GM21825 (cell line): ENCODE data around the gene DSCAML1.
"Not testable (repeated sequence)": the region's sequence is repeated elsewhere in the genome, so short reads cannot be mapped to it uniquely, and the experiment has no call there.

ENCODE experiments used
- ATAC-seq: cut with Tn5 transposase; IDR thresholded peaks from one replicate; pipeline ENCODE4 v1.9.1; 2021; ENCODE audit warnings: mild to moderate bottlenecking, moderate library complexity; ENCODE audit not compliant: unreplicated experiment

DSCAML1 gene

DNA sequence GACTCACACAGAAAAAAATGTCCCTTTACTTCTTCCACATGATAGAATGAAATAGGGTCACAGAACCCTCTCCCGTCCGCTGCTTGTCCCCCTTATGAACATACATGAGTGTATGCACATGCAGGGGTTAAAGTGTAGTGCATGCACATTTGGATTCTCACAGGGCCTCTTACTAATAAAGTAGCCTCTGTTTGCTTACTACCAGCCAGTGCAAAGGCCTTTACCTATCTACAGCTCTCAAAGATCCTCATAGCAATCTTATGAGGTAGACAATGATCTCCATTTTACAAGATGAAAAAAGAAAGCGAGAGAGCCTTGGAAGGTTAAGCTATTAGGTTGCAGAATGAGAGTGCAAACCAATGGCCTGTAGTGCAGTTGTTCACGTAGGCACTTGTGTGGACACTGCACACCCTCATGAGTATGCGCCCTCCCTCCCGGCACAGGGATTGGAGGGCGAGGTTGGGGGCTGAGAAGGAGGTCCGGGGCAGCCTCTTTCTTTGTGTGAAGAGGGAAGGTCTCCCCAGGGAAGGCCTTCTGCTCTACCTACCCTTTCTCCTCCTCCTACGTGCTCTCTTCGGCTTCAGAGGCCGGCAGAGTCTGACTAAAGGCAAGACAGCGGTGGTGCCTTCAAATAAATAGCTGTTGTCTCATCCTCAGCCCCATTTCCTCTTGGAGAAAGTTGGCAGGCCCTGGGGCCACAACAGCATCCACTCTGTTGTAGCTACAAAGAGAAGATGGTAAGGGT, 378.1 kb downstream of the DSCAML1 start:
- no peak for ATAC-seq

DNA sequence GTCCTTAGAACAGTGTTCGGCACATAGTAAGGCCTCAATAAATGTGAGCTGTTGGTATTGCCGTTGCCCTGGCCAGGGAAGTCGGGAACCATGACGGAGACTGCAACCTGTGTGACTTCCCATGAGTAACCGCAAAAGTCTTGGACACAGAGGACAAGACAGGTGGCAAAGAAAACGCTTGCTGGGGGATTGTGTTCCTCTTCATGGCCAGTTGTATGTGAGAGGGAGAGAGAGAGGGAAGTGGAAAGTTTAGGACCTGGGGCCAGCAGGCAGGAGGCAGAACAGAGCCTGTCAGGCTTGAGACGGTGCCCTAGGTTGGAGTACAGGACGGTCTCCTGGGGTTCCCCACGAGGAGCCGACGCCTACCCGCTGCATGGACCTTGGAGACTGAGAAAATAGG, 379.2 kb downstream of the DSCAML1 start:
- no peak for ATAC-seq

DNA sequence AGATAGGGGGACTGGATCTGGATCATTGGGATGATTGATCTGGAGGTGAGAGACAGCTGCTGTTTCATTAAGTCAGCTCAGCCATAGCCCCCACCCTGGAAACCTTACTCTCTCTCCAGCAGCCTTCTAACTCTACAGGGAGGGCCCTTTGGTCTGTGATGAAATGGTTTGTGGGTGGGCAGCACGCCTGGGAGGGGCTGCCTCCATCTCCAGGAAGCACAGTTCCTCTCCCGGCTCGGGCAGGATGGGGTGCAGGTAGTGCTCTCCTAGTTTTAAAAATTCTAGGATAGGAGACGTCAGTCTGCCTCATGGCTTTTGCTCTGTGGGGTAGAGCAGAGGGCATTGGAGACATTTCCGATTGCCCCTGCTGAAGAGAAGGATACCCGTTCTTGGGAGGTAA, 379.7 kb downstream of the DSCAML1 start:
- ATAC-seq = no peak

GRCh38 chr11:117415358-117415896, 381.6 kb downstream of the DSCAML1 start:
- ATAC-seq = no peak

GRCh38 chr11:117414724-117415123, 382.3 kb downstream of the DSCAML1 start:
- no peak for ATAC-seq

DNA sequence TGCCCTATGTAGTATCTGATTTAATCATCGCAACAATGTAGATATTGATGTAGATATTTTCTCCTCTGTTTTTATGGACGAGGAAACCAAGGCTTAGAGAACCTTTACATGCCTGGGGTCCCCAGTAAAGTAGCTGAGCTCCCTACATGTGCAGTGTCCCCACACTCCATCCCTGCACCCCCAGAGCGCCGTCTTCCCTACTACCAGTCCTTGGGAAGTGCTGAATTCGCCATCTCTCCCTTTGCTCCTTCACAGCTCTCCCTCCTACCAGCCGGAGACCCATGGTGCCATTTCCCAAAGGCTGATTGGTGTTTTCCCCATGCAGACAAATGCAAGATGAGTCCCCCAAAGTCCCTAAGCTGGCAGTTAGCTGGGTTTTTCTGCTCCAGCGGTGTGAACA, 383.4 kb downstream of the DSCAML1 start:
- no peak for ATAC-seq

- no peak for ATAC-seq
These were observed 384.3 kb downstream of the DSCAML1 start for GRCh38 chr11:117412653-117413275.

DNA sequence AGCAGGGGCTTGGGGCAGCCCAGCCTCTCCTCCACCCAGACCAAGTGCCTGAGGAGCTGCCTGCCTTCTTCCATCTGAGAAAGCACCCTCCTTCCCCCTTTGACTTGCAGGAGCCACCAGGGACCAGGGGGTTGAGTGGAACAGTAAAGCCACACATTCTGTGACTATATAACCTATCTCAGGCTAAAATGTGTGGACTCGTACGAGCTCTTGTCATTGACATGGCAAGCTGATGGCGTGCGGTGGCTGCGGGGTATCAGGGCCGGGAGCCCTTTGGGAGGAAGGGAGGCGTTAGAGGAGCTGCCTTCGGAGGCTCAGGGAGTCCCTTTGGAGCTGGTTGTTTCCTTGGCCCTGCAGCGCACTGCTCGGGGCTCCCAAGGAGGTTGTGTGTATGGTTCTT, 384.8 kb downstream of the DSCAML1 start:
- no peak for ATAC-seq

- no peak for ATAC-seq
These were observed 385.3 kb downstream of the DSCAML1 start for GRCh38 chr11:117411736-117412135.

DNA sequence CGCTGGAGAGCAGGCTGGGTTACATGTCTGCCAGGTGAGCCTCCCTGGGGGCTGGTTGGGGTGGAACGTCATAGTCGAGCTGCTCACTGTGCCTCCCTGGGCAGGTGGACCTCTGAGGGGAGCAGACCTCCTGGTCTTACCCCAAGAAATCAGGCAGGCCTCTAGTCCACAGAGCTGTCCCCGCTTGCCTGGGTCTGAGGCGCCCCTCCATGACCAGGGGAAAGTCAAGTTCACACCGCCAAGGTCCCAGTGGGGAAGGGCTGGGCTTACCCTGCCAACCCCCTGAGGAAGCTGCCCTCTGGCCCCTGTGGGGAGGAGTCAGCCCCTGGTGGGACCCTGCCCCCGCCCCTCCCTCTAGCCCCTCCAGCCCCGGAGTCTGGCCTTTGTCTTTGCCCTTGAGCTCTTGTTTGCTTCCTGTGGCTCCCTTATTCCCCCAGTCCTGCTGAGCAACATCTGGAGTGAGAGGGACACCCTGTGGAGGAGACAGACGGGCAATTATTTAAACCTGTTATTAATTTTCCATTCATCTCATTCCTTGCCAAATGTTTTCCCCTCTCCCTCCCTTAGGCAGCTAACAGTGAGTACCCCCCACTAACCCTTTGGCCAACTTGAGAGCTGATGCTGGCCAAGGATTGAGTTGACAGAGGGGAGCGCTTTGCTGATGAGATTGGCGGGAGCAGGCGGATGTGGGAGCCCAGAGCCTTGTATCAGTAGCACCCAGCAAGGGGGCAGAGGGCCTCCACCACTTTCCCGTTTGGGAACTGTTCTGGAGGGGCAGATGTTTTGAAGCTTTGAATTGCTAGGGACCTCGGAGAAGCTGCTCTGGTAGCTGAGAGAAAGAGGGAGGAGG, 385.9 kb downstream of the DSCAML1 start:
- ATAC-seq = no peak

DNA sequence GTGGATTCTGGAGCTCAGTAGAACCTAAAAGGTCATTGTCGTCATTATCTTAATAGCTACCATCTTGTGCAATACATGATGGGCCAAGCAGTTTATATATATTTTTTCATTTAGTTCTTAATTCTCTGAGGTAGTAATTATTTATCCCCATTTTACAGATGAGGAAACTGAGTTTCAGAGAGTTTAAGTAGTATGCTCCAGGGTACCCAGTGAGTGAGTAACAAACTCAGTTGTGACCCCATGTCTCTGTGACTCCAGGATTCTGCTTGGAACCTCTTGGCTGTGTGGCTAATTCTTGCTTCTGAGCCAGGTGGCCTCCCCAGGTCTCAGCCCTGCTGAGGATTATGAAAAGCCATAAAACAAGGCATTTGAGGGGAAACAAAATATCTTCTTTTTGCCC, 386.8 kb downstream of the DSCAML1 start:
- no peak for ATAC-seq

GRCh38 chr11:117409511-117409910, 387.5 kb downstream of the DSCAML1 start:
- ATAC-seq = no peak

GRCh38 chr11:117408356-117408755, 388.7 kb downstream of the DSCAML1 start:
- no peak for ATAC-seq

DNA sequence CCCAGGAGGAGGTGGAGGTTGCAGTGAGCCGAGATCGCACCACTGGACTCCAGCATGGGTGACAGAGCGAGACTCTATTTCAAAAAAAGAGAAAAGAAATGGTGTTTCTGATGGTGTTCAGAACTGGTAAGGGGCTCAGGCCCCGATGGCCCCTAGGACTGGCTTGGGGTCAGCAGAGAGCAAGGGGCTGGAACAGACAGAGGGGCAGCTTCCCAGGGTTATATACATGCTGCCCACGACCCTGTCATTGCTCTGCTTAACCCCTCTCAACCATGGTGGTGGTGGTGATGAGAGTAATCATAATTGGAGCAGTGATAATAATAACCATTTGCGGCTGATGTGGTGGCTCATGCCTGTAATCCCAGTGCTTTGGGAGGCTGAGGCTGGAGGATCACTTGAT, 390.0 kb downstream of the DSCAML1 start:
- ATAC-seq = no peak

DNA sequence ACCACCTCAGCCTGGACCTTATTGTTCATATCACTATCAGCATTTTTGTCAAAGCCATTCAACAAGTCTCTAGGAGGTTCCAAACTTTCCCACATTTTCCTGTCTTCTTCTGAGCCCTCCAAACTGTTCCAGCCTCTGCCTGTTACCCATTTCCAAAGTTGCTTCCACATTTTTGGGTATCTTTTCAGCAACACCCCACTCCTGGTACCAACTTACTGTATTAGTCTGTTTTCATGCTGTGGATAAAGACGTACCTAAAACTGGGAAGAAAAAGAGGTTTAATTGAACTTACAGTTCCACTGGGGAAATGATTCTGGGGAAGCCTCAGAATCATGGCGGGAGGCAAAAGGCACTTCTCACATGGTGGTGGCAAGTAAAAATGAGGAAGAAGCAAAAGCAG, 391.1 kb downstream of the DSCAML1 start:
- not testable (repeated sequence) for ATAC-seq

GRCh38 chr11:117399100-117399840, 397.7 kb downstream of the DSCAML1 start:
- ATAC-seq = not testable (repeated sequence)

DNA sequence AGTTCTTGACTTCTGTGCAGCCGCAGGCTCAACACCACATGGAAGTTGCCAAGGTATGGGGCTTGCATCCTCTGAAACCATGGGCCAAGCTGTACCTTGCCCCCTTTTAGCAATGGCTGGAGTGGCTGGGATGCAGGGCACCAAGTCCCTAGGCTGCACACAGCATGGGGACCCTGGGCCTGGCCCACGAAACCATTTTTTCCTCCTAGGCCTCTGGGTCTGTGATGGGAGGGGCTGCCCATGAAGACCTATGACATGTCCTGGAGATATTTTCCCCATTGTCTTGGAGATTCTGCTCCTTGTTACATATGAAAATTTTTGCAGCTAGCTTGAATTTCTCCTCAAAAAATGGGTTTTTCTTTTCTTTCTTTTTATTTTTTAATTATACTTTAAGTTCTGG, 398.4 kb downstream of the DSCAML1 start:
- not testable (repeated sequence) for ATAC-seq

- no peak for ATAC-seq
These were observed 400.0 kb downstream of the DSCAML1 start for GRCh38 chr11:117396970-117397369.

DNA sequence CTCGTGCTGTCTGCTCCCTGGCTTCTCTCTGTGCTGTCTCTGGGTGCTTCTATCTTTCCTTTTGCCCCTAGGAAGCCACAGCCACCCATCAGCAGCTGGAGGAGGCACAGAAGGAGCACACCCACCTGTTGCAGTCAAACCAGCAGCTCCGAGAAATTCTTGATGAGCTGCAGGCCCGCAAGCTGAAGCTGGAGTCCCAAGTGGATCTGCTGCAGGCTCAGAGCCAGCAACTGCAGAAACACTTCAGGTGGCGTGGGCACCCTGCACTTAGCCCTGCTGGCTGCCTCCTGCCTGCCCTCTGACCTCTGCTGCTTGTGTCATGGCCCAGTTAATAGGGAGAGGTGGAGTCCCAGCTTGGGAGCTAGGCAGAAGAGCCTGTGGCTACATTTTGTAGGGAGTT, 401.5 kb downstream of the DSCAML1 start:
- no peak for ATAC-seq

GRCh38 chr11:117394221-117394925, 402.6 kb downstream of the DSCAML1 start:
- no peak for ATAC-seq
